Rectal smooth muscle tissue (tissue), 1 donor: ENCODE data around the gene SCYL1.

Experiments
- H3K27ac ChIP-seq: one replicate; pipeline ENCODE4 v1.7.0; 2013; ENCODE audit warnings: low read depth, low read length, inconsistent platforms
- H3K27me3 ChIP-seq: one replicate; pipeline ENCODE4 v1.7.0; 2013; ENCODE audit warnings: low read length; ENCODE audit not compliant: control insufficient read depth, insufficient read depth
- H3K36me3 ChIP-seq: one replicate; pipeline ENCODE4 v1.7.0; 2013; ENCODE audit warnings: low read length; ENCODE audit not compliant: control insufficient read depth, insufficient read depth
- H3K4me1 ChIP-seq: one replicate; pipeline ENCODE4 v1.7.0; 2013; ENCODE audit warnings: low read length; ENCODE audit not compliant: control insufficient read depth, insufficient read depth
- H3K4me3 ChIP-seq: one replicate; pipeline ENCODE4 v1.7.0; 2013; ENCODE audit warnings: low read length
- H3K9ac ChIP-seq: one replicate; pipeline ENCODE4 v1.7.0; 2013; ENCODE audit warnings: low read length

Gene SCYL1

GRCh38 chr11:65548395-65548794 lies 23.5 kb downstream of the SCYL1 start:
- Histone ChIP-seq H3K27me3 (no peaks in the 10 kb centered on the region), H3K36me3 (no peaks in the 10 kb centered on the region), H3K4me1 (no peaks in the 10 kb centered on the region), H3K4me3 (no peak overlapping the region), H3K9ac (no peak overlapping the region), H3K27ac (no peak overlapping the region)

- Histone ChIP-seq H3K4me1 (no peaks in the 10 kb centered on the region), H3K27me3 (no peaks in the 10 kb centered on the region), H3K9ac (no peak overlapping the region), H3K27ac (no peak overlapping the region), H3K36me3 (no peaks in the 10 kb centered on the region), H3K4me3 (no peak overlapping the region)
Observed at GRCh38 chr11:65549096-65549495, 24.2 kb downstream of the SCYL1 start.

- peaks cover 3% of the 10 kb centered on the region for H3K4me1 ChIP-seq
- no peak overlapping the region for H3K27ac ChIP-seq
- H3K36me3 ChIP-seq: no peaks in the 10 kb centered on the region
- H3K9ac ChIP-seq: no peak overlapping the region
- H3K27me3 ChIP-seq: no peaks in the 10 kb centered on the region
- peak overlapping the region; percentile 30 for H3K4me3 ChIP-seq
Observed at GRCh38 chr11:65551572-65552387, 26.9 kb downstream of the SCYL1 start.

GRCh38 chr11:65552388-65552951 lies 27.6 kb downstream of the SCYL1 start:
- Histone ChIP-seq H3K27ac (no peak overlapping the region), H3K4me1 (peaks cover 7% of the 10 kb centered on the region), H3K36me3 (no peaks in the 10 kb centered on the region), H3K9ac (no peak overlapping the region), H3K4me3 (no peak overlapping the region), H3K27me3 (no peaks in the 10 kb centered on the region)

- Histone ChIP-seq H3K27me3 (no peaks in the 10 kb centered on the region), H3K9ac (no peak overlapping the region), H3K4me1 (peaks cover 7% of the 10 kb centered on the region), H3K4me3 (no peak overlapping the region), H3K36me3 (no peaks in the 10 kb centered on the region), H3K27ac (no peak overlapping the region)
Observed at GRCh38 chr11:65553301-65554001, 28.6 kb downstream of the SCYL1 start.

GRCh38 chr11:65554057-65554818 lies 29.4 kb downstream of the SCYL1 start:
- no peak overlapping the region for H3K9ac ChIP-seq
- no peaks in the 10 kb centered on the region for H3K27me3 ChIP-seq
- H3K36me3 ChIP-seq: no peaks in the 10 kb centered on the region
- H3K4me1 ChIP-seq: peaks cover 13% of the 10 kb centered on the region
- H3K4me3 ChIP-seq: no peak overlapping the region
- no peak overlapping the region for H3K27ac ChIP-seq

- Histone ChIP-seq H3K9ac (no peak overlapping the region), H3K27me3 (no peaks in the 10 kb centered on the region), H3K36me3 (no peaks in the 10 kb centered on the region), H3K4me3 (no peak overlapping the region), H3K4me1 (peaks cover 17% of the 10 kb centered on the region), H3K27ac (no peak overlapping the region)
Observed at GRCh38 chr11:65554842-65555430, 30.1 kb downstream of the SCYL1 start.

GRCh38 chr11:65555693-65556231 lies 30.9 kb downstream of the SCYL1 start:
- Histone ChIP-seq H3K4me1 (peaks cover 23% of the 10 kb centered on the region), H3K27me3 (no peaks in the 10 kb centered on the region), H3K27ac (no peak overlapping the region), H3K9ac (no peak overlapping the region), H3K36me3 (no peaks in the 10 kb centered on the region), H3K4me3 (no peak overlapping the region)

- no peaks in the 10 kb centered on the region for H3K36me3 ChIP-seq
- peak overlapping the region; percentile 71 for H3K4me3 ChIP-seq
- H3K9ac ChIP-seq: peak overlapping the region; percentile 58
- H3K4me1 ChIP-seq: peaks cover 28% of the 10 kb centered on the region
- peak overlapping the region; percentile 85 for H3K27ac ChIP-seq
- H3K27me3 ChIP-seq: no peaks in the 10 kb centered on the region
Observed at GRCh38 chr11:65556470-65557279, 31.8 kb downstream of the SCYL1 start.

GRCh38 chr11:65557280-65558001 lies 32.6 kb downstream of the SCYL1 start:
- H3K36me3 ChIP-seq: no peaks in the 10 kb centered on the region
- H3K27me3 ChIP-seq: no peaks in the 10 kb centered on the region
- H3K4me3 ChIP-seq: peak overlapping the region; percentile 71
- peaks cover 28% of the 10 kb centered on the region for H3K4me1 ChIP-seq
- H3K9ac ChIP-seq: peak overlapping the region; percentile 58
- H3K27ac ChIP-seq: peak overlapping the region; percentile 97
